Breast epithelium (tissue), 3 donors: Measurements from ENCODE around the gene FRAT1.

ENCODE experiments used
- CTCF ChIP-seq, 3 donors: fragments of 450-650 bp; IDR thresholded peaks; one replicate each; pipeline ENCODE4 v1.5.1; 2016 to 2017; ENCODE audit warnings: antibody characterized with exemption in 3 of 3, mild to moderate bottlenecking in 3 of 3, moderate library complexity in 3 of 3
- POLR2A ChIP-seq: fragments of 450-650 bp; IDR thresholded peaks from one replicate; pipeline ENCODE4 v1.6.1; 2016; ENCODE audit warnings: antibody characterized with exemption, mild to moderate bottlenecking, moderate library complexity
- POLR2AphosphoS5 ChIP-seq, 3 donors: sonication (generic); formaldehyde crosslinking; IDR thresholded peaks; one replicate each; pipeline ENCODE4 v1.6.1; 2017; ENCODE audit warnings: antibody characterized with exemption in 3 of 3

- no peak for TF ChIP-seq CTCF (IDR thresholded peaks at IDR 0.05)
- no peak for TF ChIP-seq POLR2AphosphoS5 (IDR thresholded peaks at IDR 0.05)
- no peak for TF ChIP-seq POLR2A
Measured at GRCh38 chr10:97361537-97361901, 42.4 kb downstream of the FRAT1 start.
